K562 (cell line): ENCODE data around the gene SHISA9. TPM values are rescaled to one million over a fixed set of nuclear protein-coding genes. Genes with fewer than 3 reads are reported as not detected.

ENCODE experiments used
- BRCA1 ChIP-seq, 2 experiments: fragments of 450-650 bp in 1 of 2; sonication (generic) in 1 of 2; formaldehyde crosslinking in 1 of 2; IDR thresholded peaks; 2 replicates each; pipeline versions ENCODE4 v1.5.0 to v1.6.1; 2017 to 2020; ENCODE audit warnings: mild to moderate bottlenecking in 1 of 2, missing genetic modification reagents in 1 of 2
- REST ChIP-seq, 2 experiments: fragments of 450-650 bp; formaldehyde crosslinking in 1 of 2; IDR thresholded peaks; 2 replicates each; pipeline versions ENCODE4 v1.4.0 to v1.6.1; 2014 to 2020; ENCODE audit warnings: mild to moderate bottlenecking in 2 of 2, borderline replicate concordance in 1 of 2, low read depth in 1 of 2
- XRCC5 ChIP-seq: fragments of 200-400 bp; formaldehyde crosslinking; IDR thresholded peaks from 2 replicates; pipeline ENCODE4 v1.6.1; 2017; ENCODE audit warnings: low read depth, mild to moderate bottlenecking, low read length
- ZNF324 ChIP-seq: fragments of 250-450 bp; sonication (Bioruptor Pico); IDR thresholded peaks from 2 replicates; pipeline ENCODE4 v1.4.0; 2020; ENCODE audit warnings: mild to moderate bottlenecking
- ZNF445 ChIP-seq: fragments of 250-450 bp; sonication (Bioruptor Pico); IDR thresholded peaks from 2 replicates; pipeline ENCODE4 v1.4.0; 2020; ENCODE audit warnings: low read depth, mild to moderate bottlenecking, moderate library complexity
- ZNF699 ChIP-seq: fragments of 250-450 bp; sonication (Bioruptor Pico); IDR thresholded peaks from 2 replicates; pipeline ENCODE4 v1.8.0; 2021; ENCODE audit warnings: mild to moderate bottlenecking, moderate library complexity; ENCODE audit not compliant: insufficient replicate concordance
- polyA plus RNA-seq, 8 experiments: library from polyadenylated mRNA; depleted of rRNA in 4 of 8; stranded (reverse) in 5 of 8; unstranded in 3 of 8; fragments of >200 nt; fragmentation: Nextera tagmentation in 2 of 8; fragmentation: Illumina TruSeq in 1 of 8; extraction: Ambion mirVana in 2 of 8; extraction: Trizol in 1 of 8; gene quantifications; 2 replicates each; pipeline versions ENCODE4 v1.2.1 to v1.2.3, GENCODE V29; 2011 to 2014; ENCODE audit warnings: inconsistent platforms in 1 of 8, missing spikeins in 1 of 8
- total RNA-seq, 7 experiments: library from RNA; depleted of rRNA in 6 of 7; stranded (reverse); fragments of >200 nt in 6 of 7; fragmentation: Illumina TruSeq in 2 of 7; extraction: Trizol in 2 of 7; gene quantifications; 2 replicates each; pipeline versions ENCODE4 v1.2.1 to v1.2.3, GENCODE V29; 2011 to 2021; ENCODE audit warnings: low replicate concordance in 1 of 7

Gene SHISA9
- total and polyA plus RNA-seq, 9 of the 15 experiments (the other 6 are each of a cell fraction or from before 2014, with no cell fraction given), result under 0.01 to 0.16 (median 0.01) TPM; not detected in 6

GRCh38 chr16:12951976-12952375 lies 50.6 kb downstream of the SHISA9 start (continued):
- no peak for TF ChIP-seq REST (IDR thresholded peaks at IDR 0.05; ENCODE audit: borderline replicate concordance)
- no peak for TF ChIP-seq REST (CRISPR knock-in tag; IDR thresholded peaks at IDR 0.05; ENCODE audit: low read depth)
- TF ChIP-seq BRCA1 (IDR thresholded peaks at IDR 0.05), result no peak
- no peak for TF ChIP-seq BRCA1 (CRISPR knock-in tag; IDR thresholded peaks at IDR 0.05)
- TF ChIP-seq ZNF699, result no peak
- no peak for TF ChIP-seq XRCC5
- TF ChIP-seq ZNF445 (CRISPR knock-in tag), result no peak
- no peak for TF ChIP-seq ZNF324
